ENCODE results near the gene NDC80.

Gene NDC80

DNA sequence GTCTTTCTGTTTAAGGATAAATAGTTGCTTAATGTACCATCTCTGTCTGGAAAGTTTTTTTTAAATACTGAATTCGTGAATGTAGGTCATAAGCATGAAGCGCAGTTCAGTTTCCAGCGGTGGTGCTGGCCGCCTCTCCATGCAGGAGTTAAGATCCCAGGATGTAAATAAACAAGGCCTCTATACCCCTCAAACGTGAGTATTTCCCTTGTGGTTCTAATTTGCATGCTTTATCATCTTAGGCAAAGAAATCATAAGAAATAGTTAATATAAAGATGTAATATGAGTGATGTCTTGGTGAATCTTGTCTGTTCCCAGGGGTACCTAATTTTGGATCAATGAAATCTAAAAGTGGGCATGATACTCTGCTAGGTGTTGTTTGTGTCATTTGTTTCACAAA is 1.5 kb downstream of the NDC80 start:
- peaks cover 22% of the 10 kb centered on the region for H3K4me1 ChIP-seq (ENCODE audit: insufficient read depth, poor library complexity, severe bottlenecking)
- H3K27ac ChIP-seq (ENCODE audit: poor library complexity, severe bottlenecking): peak overlapping the region; percentile 73
- no peak for ATAC-seq (ENCODE audit: low read depth)
- no peak for DNase-seq (ENCODE audit: low spot score)
- H3K9me3 ChIP-seq (ENCODE audit: severe bottlenecking): no peaks in the 10 kb centered on the region
- no peaks in the 10 kb centered on the region for H3K27me3 ChIP-seq (ENCODE audit: insufficient read depth, poor library complexity, severe bottlenecking)
- H3K36me3 ChIP-seq (ENCODE audit: low read depth): peaks cover 54% of the 10 kb centered on the region
- TF ChIP-seq, protein P1, sequence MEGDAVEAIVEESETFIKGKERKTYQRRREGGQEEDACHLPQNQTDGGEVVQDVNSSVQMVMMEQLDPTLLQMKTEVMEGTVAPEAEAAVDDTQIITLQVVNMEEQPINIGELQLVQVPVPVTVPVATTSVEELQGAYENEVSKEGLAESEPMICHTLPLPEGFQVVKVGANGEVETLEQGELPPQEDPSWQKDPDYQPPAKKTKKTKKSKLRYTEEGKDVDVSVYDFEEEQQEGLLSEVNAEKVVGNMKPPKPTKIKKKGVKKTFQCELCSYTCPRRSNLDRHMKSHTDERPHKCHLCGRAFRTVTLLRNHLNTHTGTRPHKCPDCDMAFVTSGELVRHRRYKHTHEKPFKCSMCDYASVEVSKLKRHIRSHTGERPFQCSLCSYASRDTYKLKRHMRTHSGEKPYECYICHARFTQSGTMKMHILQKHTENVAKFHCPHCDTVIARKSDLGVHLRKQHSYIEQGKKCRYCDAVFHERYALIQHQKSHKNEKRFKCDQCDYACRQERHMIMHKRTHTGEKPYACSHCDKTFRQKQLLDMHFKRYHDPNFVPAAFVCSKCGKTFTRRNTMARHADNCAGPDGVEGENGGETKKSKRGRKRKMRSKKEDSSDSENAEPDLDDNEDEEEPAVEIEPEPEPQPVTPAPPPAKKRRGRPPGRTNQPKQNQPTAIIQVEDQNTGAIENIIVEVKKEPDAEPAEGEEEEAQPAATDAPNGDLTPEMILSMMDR (IDR thresholded peaks at IDR 0.05; ENCODE audit: poor library complexity, severe bottlenecking): no peak
- peak overlapping the region; percentile 78 for H3K4me3 ChIP-seq (ENCODE audit: severe bottlenecking)

DNA sequence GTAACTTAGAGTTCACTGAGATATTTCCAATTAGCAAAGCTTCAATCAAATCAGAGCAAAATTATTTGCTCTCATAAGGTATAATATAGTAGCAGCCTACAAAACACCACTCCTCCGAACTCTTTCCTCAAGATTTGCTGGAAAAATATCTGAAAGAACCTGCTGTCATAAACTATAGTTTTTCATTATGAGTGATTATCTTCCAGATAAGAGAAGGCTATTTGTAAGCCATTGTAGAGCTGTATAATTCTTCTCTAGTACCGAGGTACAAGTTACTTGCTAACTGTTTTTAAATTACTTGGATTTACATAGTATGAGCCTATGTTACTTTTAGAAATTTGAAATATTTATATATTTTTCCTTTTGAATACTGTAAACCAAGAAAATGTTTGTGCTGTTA is 2.1 kb downstream of the NDC80 start:
- Histone ChIP-seq H3K27ac (ENCODE audit: poor library complexity, severe bottlenecking) (no peak overlapping the region), H3K9me3 (ENCODE audit: severe bottlenecking) (no peaks in the 10 kb centered on the region), H3K4me1 (ENCODE audit: insufficient read depth, poor library complexity, severe bottlenecking) (peaks cover 22% of the 10 kb centered on the region), H3K27me3 (ENCODE audit: insufficient read depth, poor library complexity, severe bottlenecking) (no peaks in the 10 kb centered on the region), H3K4me3 (ENCODE audit: severe bottlenecking) (peak overlapping the region; percentile 78), H3K36me3 (ENCODE audit: low read depth) (peaks cover 59% of the 10 kb centered on the region)
- no peak for DNase-seq (ENCODE audit: low spot score)
- TF ChIP-seq, protein P1 (IDR thresholded peaks at IDR 0.05; ENCODE audit: poor library complexity, severe bottlenecking): no peak
- ATAC-seq (ENCODE audit: low read depth): no peak

DNA sequence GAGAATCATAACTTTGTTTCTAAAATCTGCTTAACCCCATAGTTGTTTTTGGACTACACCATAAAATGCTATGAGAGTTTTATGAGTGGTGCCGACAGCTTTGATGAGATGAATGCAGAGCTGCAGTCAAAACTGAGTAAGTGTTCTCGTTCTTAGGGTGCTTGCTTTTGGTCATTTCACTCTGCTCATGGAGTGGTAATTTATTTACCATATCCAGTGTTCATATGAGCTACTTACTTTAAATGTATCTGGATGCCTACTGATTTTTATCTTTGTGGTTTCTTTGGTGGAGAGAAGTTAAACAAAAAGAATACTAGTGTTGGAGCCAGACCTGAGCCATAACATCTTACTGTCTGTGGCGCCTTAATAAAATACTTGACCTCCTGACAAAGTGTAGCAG is 16.4 kb downstream of the NDC80 start:
- Histone ChIP-seq H3K27ac (ENCODE audit: poor library complexity, severe bottlenecking) (no peak overlapping the region), H3K27me3 (ENCODE audit: insufficient read depth, poor library complexity, severe bottlenecking) (no peaks in the 10 kb centered on the region), H3K4me3 (ENCODE audit: severe bottlenecking) (no peak overlapping the region), H3K4me1 (ENCODE audit: insufficient read depth, poor library complexity, severe bottlenecking) (peaks cover 23% of the 10 kb centered on the region), H3K36me3 (ENCODE audit: low read depth) (peaks cover 77% of the 10 kb centered on the region), H3K9me3 (ENCODE audit: severe bottlenecking) (no peaks in the 10 kb centered on the region)
- no peak for DNase-seq (ENCODE audit: low spot score)
- TF ChIP-seq, protein P1 (IDR thresholded peaks at IDR 0.05; ENCODE audit: poor library complexity, severe bottlenecking): no peak
- ATAC-seq (ENCODE audit: low read depth): no peak

DNA sequence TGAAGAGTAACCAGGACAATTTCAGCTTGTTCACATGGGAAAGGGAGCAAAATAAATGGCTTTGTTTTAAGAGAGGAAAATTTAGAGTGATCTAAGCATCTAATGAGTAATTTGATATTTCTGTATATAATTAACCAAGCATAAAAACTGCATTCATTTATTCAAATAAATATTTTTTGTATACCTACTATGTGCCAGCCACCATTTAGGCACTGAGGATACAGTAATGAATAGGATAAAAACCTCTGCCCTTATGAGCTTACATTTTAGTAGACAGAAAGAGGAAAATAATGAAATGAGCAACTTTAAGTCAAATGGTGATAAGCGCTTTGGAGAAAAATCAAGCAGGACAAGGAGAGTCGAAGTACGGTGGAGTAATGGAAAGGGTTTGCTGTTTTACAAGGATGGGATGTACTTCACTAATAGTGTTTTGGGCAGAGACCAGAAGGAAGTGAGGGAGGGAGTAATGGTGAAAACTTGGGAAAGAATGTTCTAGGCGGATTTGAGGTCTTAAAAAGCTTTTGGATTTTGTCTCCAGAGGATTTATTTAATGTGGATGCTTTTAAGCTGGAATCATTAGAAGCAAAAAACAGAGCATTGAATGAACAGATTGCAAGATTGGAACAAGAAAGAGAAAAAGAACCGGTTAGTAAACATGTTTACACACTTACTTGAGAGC is 17.4 kb downstream of the NDC80 start:
- TF ChIP-seq, protein P1 (IDR thresholded peaks at IDR 0.05; ENCODE audit: poor library complexity, severe bottlenecking): no peak
- Histone ChIP-seq H3K4me3 (ENCODE audit: severe bottlenecking) (no peak overlapping the region), H3K27me3 (ENCODE audit: insufficient read depth, poor library complexity, severe bottlenecking) (no peaks in the 10 kb centered on the region), H3K27ac (ENCODE audit: poor library complexity, severe bottlenecking) (peak overlapping the region; percentile 64), H3K9me3 (ENCODE audit: severe bottlenecking) (no peaks in the 10 kb centered on the region), H3K4me1 (ENCODE audit: insufficient read depth, poor library complexity, severe bottlenecking) (peaks cover 27% of the 10 kb centered on the region), H3K36me3 (ENCODE audit: low read depth) (peaks cover 82% of the 10 kb centered on the region)
- ATAC-seq (ENCODE audit: low read depth) (no peak), DNase-seq (ENCODE audit: low spot score) (no peak)

DNA sequence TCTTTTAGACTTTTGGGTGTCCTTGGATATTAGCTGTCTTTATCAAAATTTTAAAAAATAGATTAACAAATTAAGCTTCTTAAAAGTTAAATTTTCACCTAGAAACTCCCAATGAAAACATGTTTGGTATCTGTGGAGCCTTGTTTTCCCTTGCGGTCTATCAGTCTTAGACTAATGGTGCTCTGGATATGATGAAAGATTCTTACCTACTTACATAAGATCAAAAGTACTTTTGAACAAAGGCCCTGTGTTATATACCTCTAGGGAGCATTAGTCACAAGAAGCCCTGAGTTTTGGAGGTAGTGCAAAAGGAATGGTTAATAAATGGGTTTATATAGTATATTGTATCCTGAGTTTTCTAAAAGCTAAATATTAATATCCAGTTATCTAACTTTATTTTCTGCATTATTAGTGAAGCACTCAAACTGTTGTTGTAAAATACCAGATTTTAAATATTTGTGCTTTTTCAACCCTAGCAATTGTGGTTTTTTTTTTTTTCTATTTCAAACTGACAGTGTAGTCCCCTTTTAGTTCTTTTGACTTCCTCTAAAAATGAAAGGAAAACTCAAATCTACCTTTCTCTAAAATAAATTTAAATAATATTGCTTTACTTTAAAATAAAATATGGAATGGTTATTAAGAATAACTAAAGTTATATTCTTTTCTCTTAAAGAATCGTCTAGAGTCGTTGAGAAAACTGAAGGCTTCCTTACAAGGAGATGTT is 18.1 kb downstream of the NDC80 start:
- peaks cover 27% of the 10 kb centered on the region for H3K4me1 ChIP-seq (ENCODE audit: insufficient read depth, poor library complexity, severe bottlenecking)
- H3K27me3 ChIP-seq (ENCODE audit: insufficient read depth, poor library complexity, severe bottlenecking): no peaks in the 10 kb centered on the region
- TF ChIP-seq, protein P1 (IDR thresholded peaks at IDR 0.05; ENCODE audit: poor library complexity, severe bottlenecking): no peak
- no peaks in the 10 kb centered on the region for H3K9me3 ChIP-seq (ENCODE audit: severe bottlenecking)
- H3K4me3 ChIP-seq (ENCODE audit: severe bottlenecking): no peak overlapping the region
- H3K27ac ChIP-seq (ENCODE audit: poor library complexity, severe bottlenecking): peak overlapping the region; percentile 64
- peak; percentile 89 for ATAC-seq (ENCODE audit: low read depth)
- no peak for DNase-seq (ENCODE audit: low spot score)
- peaks cover 86% of the 10 kb centered on the region for H3K36me3 ChIP-seq (ENCODE audit: low read depth)
